RCC 7860 (cell line): ENCODE results near the gene TRNAU1AP.

Experiments used
- DNase-seq: peaks from one replicate; pipeline ENCODE4 v3.0.0-alpha.2; 2015; ENCODE audit warnings: low spot score
- FAIRE-seq: peaks from 2 replicates; lab custom pipeline; 2012; peaks lifted over from hg19 to GRCh38; lab: Jason Lieb, UNC

Gene TRNAU1AP

DNA sequence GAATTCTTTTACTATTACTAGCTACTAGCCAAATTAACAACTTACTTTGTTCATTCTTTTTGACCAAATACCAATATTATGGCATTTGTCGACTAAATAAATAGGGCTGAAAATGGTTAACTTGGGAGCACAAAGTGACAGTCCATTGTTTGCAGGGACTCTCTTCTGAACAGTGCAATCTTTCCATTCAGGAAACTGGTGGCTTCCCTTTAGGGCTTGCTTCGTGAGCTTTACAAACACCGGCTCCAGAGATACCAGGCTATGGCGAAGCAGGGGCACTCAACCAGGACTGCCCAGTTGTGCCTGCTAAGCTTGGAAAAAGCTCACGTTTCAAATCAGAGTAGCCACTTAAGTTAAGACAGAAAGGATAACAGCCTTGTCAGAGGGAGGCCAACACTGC lies 51.5 kb downstream of the TRNAU1AP start:
- FAIRE-seq (no peak), DNase-seq (no peak)

DNA sequence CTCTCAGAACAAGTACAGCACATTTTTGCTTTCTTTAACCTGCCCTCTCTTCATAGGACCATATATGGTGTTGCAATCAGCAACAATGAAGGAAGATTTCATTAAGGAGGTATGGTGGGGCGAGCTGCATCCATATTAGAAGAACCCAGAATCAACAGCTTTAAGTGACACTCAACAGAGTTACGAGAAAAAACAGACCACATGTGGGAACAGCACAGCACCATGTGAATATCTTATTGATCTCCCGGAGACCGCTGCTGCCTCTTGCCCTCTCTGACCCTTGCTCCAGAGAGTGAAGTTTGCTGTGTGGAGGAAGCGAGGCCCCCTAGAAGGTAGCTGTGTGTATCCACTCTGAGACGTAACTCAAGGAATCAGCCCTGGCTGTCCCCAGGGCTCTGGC lies 52.1 kb downstream of the TRNAU1AP start:
- DNase-seq (no peak), FAIRE-seq (no peak)

DNA sequence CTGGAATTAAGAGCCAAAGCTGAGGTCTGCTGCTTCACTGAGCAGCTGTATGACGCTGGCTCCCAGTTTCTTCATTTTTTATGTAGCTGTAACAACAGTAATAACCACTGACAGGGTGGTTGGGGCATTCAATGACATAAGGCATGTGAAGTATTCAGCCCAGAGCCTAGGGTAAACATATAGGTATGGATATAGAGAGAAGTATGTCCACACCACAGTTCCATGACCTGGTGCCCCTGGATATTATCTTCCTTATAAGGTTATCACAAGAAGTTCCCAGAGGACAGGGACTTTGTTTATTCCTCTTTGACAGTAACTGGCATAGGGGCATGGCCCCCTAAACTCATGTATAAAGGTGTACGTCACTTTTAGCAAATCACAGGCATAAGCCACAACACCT lies 53.9 kb downstream of the TRNAU1AP start:
- no peak for DNase-seq
- no peak for FAIRE-seq

- FAIRE-seq (no peak), DNase-seq (no peak)
These were observed 60.3 kb downstream of the TRNAU1AP start for GRCh38 chr1:28613175-28613574.
